Neural cell (in vitro differentiated cells): Measurements from ENCODE around the gene MYOZ2.

Experiments used
- CTCF ChIP-seq: fragments of 450-650 bp; IDR thresholded peaks from 2 replicates; pipeline ENCODE4 v1.5.1; 2014; ENCODE audit warnings: antibody characterized with exemption, mild to moderate bottlenecking, moderate library complexity; ENCODE audit not compliant: poor library complexity, severe bottlenecking
- POLR2AphosphoS5 ChIP-seq: IDR thresholded peaks from 2 replicates; pipeline ENCODE4 v1.6.1; 2012
- RAD21 ChIP-seq: fragments of 450-650 bp; conservative IDR thresholded peaks from 2 replicates; pipeline ENCODE4 v1.6.1; 2014; ENCODE audit warnings: antibody characterized with exemption, mild to moderate bottlenecking, moderate library complexity
- REST ChIP-seq: IDR thresholded peaks from 2 replicates; pipeline ENCODE4 v1.6.1; 2012; ENCODE audit warnings: borderline replicate concordance
- SMC3 ChIP-seq: fragments of 450-650 bp; conservative IDR thresholded peaks from 2 replicates; pipeline ENCODE4 v1.6.1; 2014; ENCODE audit warnings: antibody characterized with exemption, mild to moderate bottlenecking, moderate library complexity; ENCODE audit not compliant: poor library complexity
- TAF1 ChIP-seq: IDR thresholded peaks from 2 replicates; pipeline ENCODE4 v1.6.1; 2012; ENCODE audit warnings: low read depth

GRCh38 chr4:119131164-119131563, 4.5 kb upstream of the MYOZ2 start:
- TF ChIP-seq RAD21 (no peak), REST (no peak), CTCF (no peak), TAF1 (no peak), SMC3 (no peak), POLR2AphosphoS5 (no peak)
